Vagina (tissue), 2 donors: ENCODE data around the gene AGPAT4.

Experiments used
- POLR2AphosphoS5 ChIP-seq, 2 donors: sonication (generic); formaldehyde crosslinking; IDR thresholded peaks; one replicate each; pipeline ENCODE4 v1.9.0; 2017; ENCODE audit warnings: antibody characterized with exemption in 2 of 2, mild to moderate bottlenecking in 2 of 2, low read depth in 1 of 2; ENCODE audit not compliant: insufficient read depth in 1 of 2
- TF ChIP-seq, protein P1 (sequence below), 3 experiments: fragments of 450-650 bp in 2 of 3; fragments of 200-600 bp in 1 of 3; sonication (generic) in 1 of 3; IDR thresholded peaks; one replicate each; pipeline ENCODE4 v1.5.1; 2017 to 2019; ENCODE audit warnings: antibody characterized with exemption in 3 of 3, mild to moderate bottlenecking in 2 of 3, moderate library complexity in 2 of 3

DNA sequence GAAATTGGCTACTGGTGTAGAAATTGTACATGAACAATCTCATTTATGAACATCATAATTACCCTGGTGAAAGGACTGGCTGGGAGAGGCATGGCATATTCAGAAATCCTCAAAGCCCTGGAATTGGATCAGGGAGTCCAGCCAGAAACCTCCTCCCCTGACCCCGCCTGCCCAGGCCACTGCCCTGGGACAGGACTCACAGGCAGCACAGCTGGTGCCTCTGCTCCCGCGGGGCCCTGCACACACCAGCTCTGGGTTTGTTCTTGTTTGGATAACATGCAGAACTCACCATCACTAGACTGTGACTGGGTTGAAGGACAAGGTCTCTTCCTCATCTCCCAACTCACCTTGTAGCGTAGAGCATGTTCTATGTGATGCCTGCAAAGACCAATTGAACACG lies 56.2 kb downstream of the AGPAT4 start:
- no peak for TF ChIP-seq POLR2AphosphoS5 (IDR thresholded peaks at IDR 0.05; ENCODE audit: insufficient read depth in 1 of 2, low read depth in 1 of 2)
- TF ChIP-seq, protein P1, sequence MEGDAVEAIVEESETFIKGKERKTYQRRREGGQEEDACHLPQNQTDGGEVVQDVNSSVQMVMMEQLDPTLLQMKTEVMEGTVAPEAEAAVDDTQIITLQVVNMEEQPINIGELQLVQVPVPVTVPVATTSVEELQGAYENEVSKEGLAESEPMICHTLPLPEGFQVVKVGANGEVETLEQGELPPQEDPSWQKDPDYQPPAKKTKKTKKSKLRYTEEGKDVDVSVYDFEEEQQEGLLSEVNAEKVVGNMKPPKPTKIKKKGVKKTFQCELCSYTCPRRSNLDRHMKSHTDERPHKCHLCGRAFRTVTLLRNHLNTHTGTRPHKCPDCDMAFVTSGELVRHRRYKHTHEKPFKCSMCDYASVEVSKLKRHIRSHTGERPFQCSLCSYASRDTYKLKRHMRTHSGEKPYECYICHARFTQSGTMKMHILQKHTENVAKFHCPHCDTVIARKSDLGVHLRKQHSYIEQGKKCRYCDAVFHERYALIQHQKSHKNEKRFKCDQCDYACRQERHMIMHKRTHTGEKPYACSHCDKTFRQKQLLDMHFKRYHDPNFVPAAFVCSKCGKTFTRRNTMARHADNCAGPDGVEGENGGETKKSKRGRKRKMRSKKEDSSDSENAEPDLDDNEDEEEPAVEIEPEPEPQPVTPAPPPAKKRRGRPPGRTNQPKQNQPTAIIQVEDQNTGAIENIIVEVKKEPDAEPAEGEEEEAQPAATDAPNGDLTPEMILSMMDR (IDR thresholded peaks at IDR 0.05) = no peak
